Inflammatory macrophage (primary cell): ENCODE measurements around the gene CCDC182.

Experiments
- DNase-seq, 2 donors: peaks; one replicate each; pipeline ENCODE4 v3.0.0-alpha.2; 2020 to 2022

Gene CCDC182

DNA sequence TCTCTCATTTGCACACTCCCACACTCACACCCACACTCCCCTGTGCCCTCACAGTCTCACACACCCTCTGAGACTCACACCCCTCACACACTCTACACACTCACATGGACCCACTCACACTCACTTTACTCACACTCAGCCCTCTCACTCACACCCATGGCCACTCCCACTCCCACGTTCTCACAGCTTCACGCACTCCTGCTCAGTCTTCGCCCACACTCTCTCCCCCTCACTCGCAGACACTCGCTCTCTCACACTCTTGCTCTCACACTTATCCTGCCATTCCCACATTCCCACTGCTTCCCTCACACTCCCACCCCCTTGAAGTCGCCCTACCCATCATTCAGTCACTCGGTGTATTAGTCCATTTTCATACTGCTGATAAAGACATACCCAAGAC is 47.9 kb downstream of the CCDC182 start:
- no peak for DNase-seq

DNA sequence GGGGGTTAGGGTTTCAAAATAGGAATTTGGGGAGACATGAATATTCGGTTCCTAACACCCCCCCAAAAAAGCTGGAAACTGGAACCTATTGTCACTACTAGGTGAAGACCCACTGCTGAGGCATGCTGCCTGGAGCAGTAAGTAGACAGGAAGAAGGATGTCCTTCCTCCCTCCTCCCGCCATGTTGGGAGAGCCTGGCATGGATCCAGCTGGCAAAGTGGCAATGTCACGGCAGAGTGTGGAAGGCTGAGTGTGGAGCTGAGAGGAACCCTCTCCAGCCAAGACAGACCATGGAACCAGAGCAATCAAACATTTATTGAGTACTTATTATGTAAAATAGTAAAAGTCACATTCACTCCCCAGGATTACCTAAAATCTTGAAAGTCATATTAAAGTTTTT is 49.0 kb downstream of the CCDC182 start:
- no peak for DNase-seq
